NOMO-1 (cell line): ENCODE measurements around the gene EPB41L2.

Source experiments
- DNase-seq, 2 experiments: peaks; one replicate each; lab custom pipeline; 2025; ENCODE audit not compliant: unreplicated experiment in 2 of 2; lab: John Stamatoyannopoulos, UW

The EPB41L2 gene

GRCh38 chr6:130980310-130981032 is 82.6 kb downstream of the EPB41L2 start:
- DNase-seq, result no peak

- no peak for DNase-seq
Measured at GRCh38 chr6:130978660-130979396, 84.2 kb downstream of the EPB41L2 start.

- no peak for DNase-seq
Measured at GRCh38 chr6:130978180-130978579, 84.9 kb downstream of the EPB41L2 start.

GRCh38 chr6:130975325-130975724 is 87.7 kb downstream of the EPB41L2 start:
- no peak for DNase-seq

- no peak for DNase-seq
Measured at GRCh38 chr6:130973521-130974277, 89.3 kb downstream of the EPB41L2 start.

GRCh38 chr6:130971504-130971903 is 91.5 kb downstream of the EPB41L2 start:
- no peak for DNase-seq

GRCh38 chr6:130970839-130971410 is 92.1 kb downstream of the EPB41L2 start:
- no peak for DNase-seq

- DNase-seq, result no peak
Measured at GRCh38 chr6:130969791-130970491, 93.1 kb downstream of the EPB41L2 start.

GRCh38 chr6:130969166-130969565 is 93.9 kb downstream of the EPB41L2 start:
- no peak for DNase-seq

GRCh38 chr6:130968476-130968875 is 94.6 kb downstream of the EPB41L2 start:
- DNase-seq, result no peak

GRCh38 chr6:130967502-130968445 is 95.3 kb downstream of the EPB41L2 start:
- DNase-seq, result no peak

- no peak for DNase-seq
Measured at GRCh38 chr6:130966344-130966980, 96.6 kb downstream of the EPB41L2 start.

GRCh38 chr6:130965656-130966055 is 97.4 kb downstream of the EPB41L2 start:
- no peak for DNase-seq

- no peak for DNase-seq
Measured at GRCh38 chr6:130964808-130965604, 98.0 kb downstream of the EPB41L2 start.

GRCh38 chr6:130964289-130964688 is 98.8 kb downstream of the EPB41L2 start:
- DNase-seq, result no peak

- DNase-seq, result no peak
Measured at GRCh38 chr6:130962966-130963365, 100.1 kb downstream of the EPB41L2 start.

- no peak for DNase-seq
Measured at GRCh38 chr6:130961148-130961547, 101.9 kb downstream of the EPB41L2 start.

- DNase-seq, result no peak
Measured at GRCh38 chr6:130959951-130960350, 103.1 kb downstream of the EPB41L2 start.
